ENCODE measurements around the gene ULBP2.

DNA sequence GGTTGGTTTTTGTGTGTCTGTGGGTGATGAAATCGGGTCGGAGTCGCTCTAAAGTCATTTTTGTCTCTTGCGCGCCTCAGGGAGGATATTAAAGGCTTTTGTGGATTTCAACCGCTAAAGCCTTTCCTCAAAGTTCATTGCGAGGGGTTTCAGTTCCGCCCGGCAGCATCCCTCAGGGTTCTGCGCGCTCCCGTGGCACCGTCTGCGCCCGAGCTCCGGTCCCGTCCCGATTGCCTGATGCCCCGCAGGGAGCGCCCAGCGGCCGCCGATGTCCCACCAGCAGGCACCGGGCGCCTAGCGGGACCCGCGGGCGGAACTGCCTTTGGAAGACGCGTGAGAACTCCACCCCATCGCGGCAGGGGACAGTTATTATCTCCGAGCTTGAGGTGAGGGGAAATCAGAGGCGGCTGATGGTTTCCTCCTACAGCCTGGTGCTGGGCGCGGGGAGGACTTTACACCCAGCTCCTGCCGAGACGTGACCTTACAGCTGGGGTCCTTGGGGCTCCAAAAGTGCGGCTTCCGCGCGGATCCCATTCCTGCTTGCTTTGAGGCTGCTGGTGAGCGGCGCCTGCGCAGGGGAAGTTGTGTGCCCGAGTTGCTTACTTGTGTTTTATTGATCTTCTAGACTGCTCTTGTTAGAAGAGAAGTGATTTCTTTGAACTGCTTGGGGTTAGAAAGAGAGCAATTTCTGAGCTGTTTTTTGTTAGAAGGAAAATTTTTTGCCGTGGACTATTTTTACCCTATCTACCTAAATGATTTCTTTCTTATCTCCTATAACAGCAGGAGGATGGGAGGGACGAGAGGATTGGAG, 49.1 kb downstream of the ULBP2 start:
- TF ChIP-seq, protein P1, sequence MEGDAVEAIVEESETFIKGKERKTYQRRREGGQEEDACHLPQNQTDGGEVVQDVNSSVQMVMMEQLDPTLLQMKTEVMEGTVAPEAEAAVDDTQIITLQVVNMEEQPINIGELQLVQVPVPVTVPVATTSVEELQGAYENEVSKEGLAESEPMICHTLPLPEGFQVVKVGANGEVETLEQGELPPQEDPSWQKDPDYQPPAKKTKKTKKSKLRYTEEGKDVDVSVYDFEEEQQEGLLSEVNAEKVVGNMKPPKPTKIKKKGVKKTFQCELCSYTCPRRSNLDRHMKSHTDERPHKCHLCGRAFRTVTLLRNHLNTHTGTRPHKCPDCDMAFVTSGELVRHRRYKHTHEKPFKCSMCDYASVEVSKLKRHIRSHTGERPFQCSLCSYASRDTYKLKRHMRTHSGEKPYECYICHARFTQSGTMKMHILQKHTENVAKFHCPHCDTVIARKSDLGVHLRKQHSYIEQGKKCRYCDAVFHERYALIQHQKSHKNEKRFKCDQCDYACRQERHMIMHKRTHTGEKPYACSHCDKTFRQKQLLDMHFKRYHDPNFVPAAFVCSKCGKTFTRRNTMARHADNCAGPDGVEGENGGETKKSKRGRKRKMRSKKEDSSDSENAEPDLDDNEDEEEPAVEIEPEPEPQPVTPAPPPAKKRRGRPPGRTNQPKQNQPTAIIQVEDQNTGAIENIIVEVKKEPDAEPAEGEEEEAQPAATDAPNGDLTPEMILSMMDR (conservative IDR thresholded peaks at IDR 0.05 in 1 of 2, IDR thresholded peaks at IDR 0.05 in 1 of 2; ENCODE audit: extremely low read depth in 1 of 2, insufficient read depth in 1 of 2, low read depth in 1 of 2, low read length in 2 of 2), result no peak
- no peak for TF ChIP-seq EZH2 (IDR thresholded peaks at IDR 0.05; ENCODE audit: borderline replicate concordance, low read length)
